Activated CD4-positive, alpha-beta T cell treated with anti-CD3 and anti-CD28 coated beads, Interleukin-2, Interleukin-6, amounts not matched to agents 100 ng/mL and 50 ng/mL, durations not matched to agents 16 hours and 8 hours (primary cell): ENCODE measurements around the gene STXBP2.

ENCODE experiments used
- DNase-seq: peaks from one replicate; pipeline ENCODE4 v3.0.0-alpha.2; 2020

Gene STXBP2

GRCh38 chr19:7657131-7657751 is 20.3 kb downstream of the STXBP2 start:
- DNase-seq = no peak

GRCh38 chr19:7658219-7658686 is 21.3 kb downstream of the STXBP2 start:
- DNase-seq = peak; percentile 69

GRCh38 chr19:7661744-7662538 is 25.0 kb downstream of the STXBP2 start:
- no peak for DNase-seq

- DNase-seq = no peak
Measured at GRCh38 chr19:7662657-7663056, 25.7 kb downstream of the STXBP2 start.

DNA sequence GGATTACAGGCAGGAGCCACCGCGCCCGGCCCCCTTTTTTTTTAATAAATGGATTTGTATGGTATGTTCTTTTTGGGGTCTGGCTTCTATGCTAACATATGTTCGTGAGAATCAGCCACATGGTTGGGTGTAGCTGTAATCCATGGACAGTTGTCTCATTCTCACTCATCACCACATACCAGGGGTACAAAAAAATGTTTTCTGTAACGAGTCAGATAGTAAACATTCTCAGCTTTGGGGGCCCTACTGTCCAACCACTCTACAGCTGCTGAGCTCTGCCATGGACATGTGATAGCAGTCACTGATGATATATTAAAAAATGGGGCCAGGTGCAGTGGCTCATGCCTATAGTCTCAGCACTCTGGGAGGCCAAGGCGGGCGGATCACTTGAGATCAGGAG is 26.8 kb downstream of the STXBP2 start:
- DNase-seq = no peak

- no peak for DNase-seq
Measured at GRCh38 chr19:7665076-7665475, 28.2 kb downstream of the STXBP2 start.

GRCh38 chr19:7668842-7669241 is 31.9 kb downstream of the STXBP2 start, which contains the start of gene RETN:
Gene RETN, plus strand, starts transcription at chr19:7669049. Its CDS starts 278 bp downstream, at chr19:7669327.
- no peak for DNase-seq

DNA sequence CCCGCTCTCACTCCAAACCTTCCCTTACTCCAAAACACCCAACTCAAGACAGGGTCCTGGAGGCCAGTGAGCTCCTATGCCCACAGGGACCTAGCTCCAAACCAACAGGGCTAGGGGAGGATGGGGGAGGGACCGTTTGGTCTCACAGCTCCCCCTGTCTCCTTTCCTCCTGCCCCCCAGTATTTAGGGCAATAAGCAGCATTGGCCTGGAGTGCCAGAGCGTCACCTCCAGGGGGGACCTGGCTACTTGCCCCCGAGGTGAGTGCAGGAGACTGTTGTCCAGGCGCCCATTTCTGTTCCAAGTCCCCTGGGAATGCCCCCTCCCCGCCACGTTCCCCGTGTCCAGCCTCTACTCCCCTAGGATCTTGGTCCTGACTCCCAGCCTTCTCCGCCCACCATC is 32.7 kb downstream of the STXBP2 start:
- DNase-seq = no peak

DNA sequence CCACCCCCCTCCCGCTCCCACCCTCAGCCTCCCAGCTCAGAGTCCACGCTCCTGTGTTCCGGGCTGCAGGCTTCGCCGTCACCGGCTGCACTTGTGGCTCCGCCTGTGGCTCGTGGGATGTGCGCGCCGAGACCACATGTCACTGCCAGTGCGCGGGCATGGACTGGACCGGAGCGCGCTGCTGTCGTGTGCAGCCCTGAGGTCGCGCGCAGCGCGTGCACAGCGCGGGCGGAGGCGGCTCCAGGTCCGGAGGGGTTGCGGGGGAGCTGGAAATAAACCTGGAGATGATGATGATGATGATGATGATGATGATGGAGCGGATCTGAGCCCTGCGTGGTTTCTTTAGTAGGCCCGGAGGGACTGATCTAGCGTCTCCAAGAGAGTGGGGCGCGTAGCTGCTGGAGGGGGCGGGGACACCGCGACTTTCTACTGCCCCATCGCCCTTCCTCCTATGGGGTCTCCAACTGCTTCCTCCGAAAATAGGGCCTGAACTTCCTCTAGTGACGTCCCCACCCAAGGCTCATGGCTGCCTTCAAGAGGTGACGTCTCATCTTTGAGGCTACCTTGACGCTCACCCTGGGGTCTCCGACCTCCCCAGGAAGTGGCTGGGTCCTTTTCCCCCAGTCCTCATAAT is 33.4 kb downstream of the STXBP2 start:
- no peak for DNase-seq

DNA sequence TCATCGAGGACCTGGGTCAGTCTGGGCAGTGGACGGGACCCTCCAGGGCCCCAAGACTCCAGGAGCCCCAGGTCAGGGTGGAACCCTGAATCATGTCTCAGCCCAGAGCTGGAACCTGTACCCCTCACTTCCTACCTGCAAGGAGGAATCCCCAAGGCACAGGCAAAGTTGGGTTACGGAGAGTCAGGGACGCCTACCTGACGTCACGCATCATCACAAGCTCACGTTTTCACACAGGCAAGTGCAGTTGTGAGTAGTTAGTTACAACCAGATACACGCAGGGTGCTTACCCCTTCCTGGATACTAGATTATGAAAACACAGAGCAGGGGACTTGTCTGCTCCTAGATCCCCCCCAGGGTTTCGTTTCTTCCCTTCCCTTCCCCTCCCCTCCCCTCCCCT is 33.9 kb downstream of the STXBP2 start:
- no peak for DNase-seq

DNA sequence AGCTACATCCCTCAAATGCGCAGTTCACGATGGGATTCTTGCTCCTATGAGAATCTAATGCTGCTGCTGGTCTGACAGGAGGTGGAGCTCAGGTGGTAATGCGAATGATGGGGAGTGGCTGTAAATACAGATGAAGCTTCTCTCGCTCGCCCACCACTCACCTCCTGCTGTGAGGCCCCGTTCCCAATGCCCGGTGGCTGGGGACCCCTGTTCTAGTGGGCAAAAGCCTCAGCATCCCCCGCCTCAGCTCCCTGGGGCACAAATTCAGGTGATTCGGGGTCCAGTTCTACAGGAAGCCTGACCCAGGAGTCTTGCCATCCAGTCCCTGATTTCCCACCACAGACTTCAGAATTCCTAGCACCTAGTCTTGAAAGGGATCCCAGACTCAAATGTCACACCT is 35.6 kb downstream of the STXBP2 start:
- DNase-seq = no peak

GRCh38 chr19:7674010-7675005 is 37.4 kb downstream of the STXBP2 start:
- peak; percentile 45 for DNase-seq

DNA sequence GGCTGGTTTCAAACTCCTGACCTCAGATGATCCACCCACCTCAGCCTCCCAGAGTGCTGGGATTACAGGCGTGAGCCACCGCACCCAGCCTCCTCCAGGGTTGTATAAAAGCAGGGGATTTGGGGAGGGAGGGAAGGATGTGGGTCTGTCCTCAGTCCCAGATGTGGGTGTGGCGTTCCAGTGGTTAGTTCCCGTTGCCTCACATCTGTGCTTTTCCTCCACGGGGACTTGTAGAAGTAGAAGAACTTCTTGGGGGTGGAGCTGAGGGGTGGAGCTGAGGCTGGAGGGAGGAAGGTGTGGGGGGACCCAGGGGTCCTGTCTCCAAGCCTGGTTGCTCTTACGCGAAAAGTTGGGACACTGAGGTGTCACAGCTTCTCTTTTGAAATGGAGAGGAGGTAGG is 39.5 kb downstream of the STXBP2 start:
- DNase-seq = no peak

GRCh38 chr19:7676854-7677253 is 39.9 kb downstream of the STXBP2 start, which contains the start of gene MCEMP1:
Gene MCEMP1, plus strand, starts transcription at chr19:7677090. Its CDS starts 31 bp downstream, at chr19:7677121.
- no peak for DNase-seq

GRCh38 chr19:7677669-7678311 is 40.9 kb downstream of the STXBP2 start:
- DNase-seq = no peak

- DNase-seq = peak; percentile 73
Measured at GRCh38 chr19:7678971-7679751, 42.3 kb downstream of the STXBP2 start.

DNA sequence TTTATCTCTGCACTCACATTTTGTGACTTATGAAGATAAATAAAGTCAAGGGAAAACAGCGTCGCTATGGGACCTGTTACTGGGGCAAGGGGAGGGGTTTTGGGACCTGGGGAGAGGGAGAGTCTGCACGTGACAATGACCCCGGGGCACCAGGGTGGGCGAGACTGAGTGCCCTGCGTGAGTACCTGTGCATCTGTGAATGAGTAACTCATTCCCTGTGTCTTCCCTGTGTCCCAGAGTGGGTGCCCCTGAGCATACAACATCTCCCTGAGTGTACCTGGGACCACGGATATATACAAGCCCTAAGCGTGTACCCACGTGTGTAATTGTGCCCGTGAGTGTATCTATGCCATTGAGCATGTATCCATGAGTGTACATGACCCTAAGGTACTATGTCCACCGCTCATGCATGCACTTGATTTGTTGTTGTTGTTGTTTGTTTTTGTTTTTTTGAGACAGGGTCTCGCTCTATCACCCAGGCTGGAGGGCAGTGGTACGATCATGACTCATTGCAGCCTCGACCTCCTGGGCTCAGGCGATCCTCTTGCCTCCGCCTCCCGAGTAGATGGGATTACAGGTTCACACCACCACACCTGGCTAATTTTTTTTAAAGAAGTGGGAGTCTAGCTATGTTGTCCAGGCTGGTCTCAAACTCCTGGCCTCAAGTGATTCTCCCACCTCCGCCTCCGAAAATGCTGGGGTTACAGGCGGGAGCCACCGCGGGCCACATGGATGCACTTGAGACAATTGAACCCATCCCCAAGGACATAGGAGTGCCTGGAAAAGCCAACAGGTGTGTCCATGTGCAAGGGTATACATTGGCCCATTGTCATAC is 43.1 kb downstream of the STXBP2 start:
- no peak for DNase-seq

DNA sequence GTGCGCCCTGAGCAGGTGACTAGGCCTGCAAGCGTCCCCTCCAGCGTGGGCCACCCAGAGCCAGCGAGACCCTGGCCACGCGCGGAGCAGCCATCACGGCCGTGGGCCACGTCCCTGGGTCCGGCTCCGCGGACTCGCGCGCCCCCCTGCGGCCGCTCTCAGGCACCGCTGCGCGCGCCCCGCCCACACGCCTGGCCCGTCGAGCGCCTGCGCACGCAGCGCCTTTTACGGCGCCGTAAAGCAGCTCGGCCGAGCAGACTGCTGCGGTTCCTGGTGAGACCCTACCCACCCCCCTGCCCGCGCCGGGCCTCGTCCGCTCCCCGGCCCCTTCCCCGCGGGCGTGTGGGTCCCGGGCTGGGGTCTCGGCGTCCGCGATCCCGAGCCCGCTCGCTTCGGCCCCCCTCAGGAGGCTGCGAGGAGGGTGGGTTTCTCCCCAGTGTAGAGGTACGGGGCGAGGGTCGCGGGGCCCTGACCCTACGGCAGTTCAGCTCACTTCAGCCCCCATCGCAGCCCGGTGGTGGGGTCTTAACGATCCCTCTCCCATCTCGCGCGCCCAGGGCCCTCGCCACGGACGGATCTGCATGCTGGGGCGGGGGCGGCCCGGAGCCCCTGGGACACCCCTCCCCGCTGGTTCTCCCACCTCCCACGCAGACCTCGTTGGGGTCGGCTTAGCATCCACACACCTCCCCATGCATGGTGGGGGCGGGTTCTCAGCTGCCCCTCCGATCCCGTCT is 43.9 kb downstream of the STXBP2 start, which contains the start of gene TRAPPC5:
Gene TRAPPC5 (plus strand): TSS at position 228 of the 734 bp plus-strand sequence. CDS start 1,421 bp downstream, outside the sequence.
- peak; percentile 92 for DNase-seq
